ENCODE data around the gene ALKBH5.

DNA sequence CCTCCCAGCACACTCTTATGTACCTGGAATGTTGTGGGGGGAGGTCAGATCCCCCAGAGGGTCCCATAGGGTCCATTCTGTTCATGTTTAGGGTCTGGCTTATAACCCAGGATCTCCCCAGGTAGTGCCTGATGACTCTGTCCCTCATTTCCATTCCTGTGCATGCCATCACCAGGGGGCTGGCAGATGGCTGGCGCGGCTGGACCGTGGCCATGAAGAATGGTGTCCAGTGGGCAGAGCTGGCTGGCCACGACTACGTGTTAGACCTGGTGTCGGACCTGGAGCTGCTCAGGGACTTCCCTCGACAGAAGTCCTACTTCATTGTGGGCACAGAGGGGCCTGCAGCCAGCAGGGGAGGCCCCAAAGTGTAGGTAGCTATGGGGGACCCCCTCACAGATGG is 35.0 kb upstream of the ALKBH5 start:
- no peak for TF ChIP-seq MYNN (IDR thresholded peaks at IDR 0.05)
- TF ChIP-seq MYNN (CRISPR knock-in tag; IDR thresholded peaks at IDR 0.05): no peak
- no peak for TF ChIP-seq MTA3 (IDR thresholded peaks at IDR 0.05; ENCODE audit: borderline replicate concordance)
- TF ChIP-seq NRF1 (conservative IDR thresholded peaks at IDR 0.05 in 1 of 2, IDR thresholded peaks at IDR 0.05 in 1 of 2): no peak
- no peak for TF ChIP-seq ZNF324 (CRISPR knock-in tag; IDR thresholded peaks at IDR 0.05)
